HG03558 (cell line): ENCODE data around the gene ZNF462.
"Not testable (repeated sequence)": the region's sequence is repeated elsewhere in the genome, so short reads cannot be mapped to it uniquely, and the experiment has no call there.

Experiments used
- ATAC-seq: cut with Tn5 transposase; IDR thresholded peaks from one replicate; pipeline ENCODE4 v1.9.1; 2021; ENCODE audit warnings: moderate number of reproducible peaks; ENCODE audit not compliant: unreplicated experiment; ENCODE audit errors: extremely low read depth

The ZNF462 gene

DNA sequence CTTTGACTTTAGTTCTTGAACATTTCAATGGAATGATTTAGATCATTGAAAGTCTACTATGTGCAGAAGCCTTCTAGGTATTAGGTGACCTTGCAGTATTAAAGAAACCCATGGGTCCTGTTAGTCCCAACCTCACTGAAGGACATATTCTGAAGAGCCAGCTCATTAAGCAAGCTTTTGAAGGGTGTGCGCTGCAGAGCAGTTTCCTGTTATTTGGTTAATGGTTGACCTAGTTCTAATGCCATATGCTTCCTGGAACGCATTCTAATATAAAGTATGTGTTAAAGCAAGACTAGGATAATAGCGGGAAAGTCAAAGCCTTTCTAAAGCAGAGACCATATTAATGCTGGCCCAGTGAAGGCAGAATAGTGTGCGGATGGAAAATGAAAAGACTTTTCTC, 20.1 kb downstream of the ZNF462 start:
- no peak for ATAC-seq

DNA sequence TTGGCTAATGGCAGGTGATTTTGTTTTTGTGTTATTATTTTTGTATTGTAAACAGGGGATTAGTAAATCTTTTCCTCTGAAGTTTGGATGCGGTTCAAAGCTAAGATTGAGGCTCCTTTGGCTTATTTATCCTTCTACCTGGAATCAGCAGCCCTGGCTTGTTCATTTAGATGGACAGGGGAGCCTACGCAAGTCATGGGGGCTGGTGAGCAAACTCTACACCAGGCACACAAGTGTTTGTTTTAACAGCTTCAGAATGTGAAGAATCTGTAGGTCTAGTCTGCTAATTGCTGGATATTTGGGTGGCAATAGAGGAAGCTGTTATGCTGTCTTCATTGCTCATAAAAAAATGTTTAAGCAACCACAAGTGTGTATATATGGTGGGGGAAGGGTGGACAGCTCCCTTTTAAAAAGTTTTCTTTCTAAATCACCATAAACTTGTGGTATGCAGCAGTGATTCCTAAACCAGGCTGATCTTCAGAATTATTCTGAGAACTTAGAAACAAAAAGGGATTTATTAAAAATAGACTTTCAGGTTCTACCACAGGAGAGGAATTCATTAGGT, 20.7 kb downstream of the ZNF462 start:
- ATAC-seq, result no peak

DNA sequence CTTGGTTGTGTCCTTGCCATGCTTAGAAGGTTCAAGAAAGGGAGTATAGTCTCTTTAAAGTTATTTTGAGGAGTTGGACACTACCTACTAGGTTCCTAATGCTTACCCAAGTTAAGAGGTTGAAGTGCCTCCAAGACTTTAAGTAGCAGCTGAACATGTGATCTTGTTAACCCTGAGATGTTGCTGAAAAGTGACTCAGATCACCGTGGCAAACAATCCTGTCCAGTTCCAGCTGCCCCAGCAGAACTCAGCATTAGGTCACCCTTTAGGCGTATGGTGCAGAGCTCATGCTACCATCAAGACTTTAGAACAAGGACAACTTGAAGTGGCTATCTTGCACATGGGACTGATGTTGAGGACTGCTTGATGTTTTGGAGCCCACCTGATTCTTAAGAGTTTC, 22.5 kb downstream of the ZNF462 start:
- no peak for ATAC-seq

DNA sequence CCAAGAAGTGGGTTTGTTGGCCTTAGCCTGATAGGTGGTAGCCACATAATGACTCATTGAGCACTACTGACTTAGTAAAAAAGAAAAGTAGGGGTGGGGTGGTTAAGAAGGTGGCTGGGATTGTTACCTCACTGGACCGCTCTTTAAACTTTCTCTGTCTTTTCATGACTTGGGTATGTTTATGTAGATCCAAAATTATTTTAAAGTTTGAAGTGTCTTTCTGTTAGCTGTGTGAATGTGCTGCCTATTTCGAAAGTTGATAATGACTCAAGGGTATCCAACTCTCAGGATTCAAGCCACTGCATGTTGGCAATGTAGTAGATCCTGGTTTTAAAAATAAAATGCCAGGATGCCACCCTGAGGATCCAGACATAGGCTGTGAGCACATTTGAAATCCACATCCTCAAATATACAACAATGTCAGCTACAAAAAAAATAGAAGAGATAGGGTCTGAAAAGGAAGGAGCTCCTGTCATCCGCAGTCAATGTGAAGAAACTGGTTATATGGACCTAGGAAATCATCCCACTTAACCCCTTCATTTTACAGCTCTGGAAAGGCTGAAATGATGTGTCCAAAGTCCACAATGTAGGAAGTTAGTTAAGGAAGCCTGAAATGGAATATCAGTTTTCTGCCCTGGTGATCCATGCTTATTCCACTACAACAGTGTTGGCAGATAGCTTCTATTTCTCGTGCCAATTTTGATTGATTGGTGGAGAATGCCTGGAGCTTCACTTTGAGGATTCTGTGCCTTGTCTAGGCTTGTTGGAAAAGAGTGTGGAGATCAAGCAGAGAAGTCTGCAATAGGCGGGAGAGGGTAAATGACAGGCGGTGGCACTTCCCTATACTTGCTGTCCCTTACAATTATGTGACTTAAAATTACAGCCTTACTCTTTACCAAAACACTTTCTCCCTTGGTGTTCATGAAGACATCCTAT, 23.4 kb downstream of the ZNF462 start:
- ATAC-seq, result no peak

DNA sequence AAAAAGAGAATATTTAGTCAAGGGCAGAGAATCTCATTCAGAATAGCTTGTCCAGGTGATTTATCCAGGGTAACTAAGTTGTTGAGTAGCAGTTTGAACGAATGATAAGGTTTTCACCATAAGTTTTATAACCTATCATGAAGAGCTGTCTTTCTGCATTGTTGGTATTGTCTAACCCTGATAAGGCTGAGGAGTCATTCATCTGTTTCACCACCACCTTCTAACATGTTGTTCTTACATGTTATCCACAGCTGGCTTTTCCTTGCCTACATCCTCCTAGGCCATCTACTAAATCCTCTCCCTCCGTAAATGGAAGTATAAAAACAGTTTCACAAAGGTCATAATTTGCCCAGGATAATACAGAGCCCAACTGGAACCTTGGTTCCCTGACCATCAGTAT, 24.1 kb downstream of the ZNF462 start:
- no peak for ATAC-seq

DNA sequence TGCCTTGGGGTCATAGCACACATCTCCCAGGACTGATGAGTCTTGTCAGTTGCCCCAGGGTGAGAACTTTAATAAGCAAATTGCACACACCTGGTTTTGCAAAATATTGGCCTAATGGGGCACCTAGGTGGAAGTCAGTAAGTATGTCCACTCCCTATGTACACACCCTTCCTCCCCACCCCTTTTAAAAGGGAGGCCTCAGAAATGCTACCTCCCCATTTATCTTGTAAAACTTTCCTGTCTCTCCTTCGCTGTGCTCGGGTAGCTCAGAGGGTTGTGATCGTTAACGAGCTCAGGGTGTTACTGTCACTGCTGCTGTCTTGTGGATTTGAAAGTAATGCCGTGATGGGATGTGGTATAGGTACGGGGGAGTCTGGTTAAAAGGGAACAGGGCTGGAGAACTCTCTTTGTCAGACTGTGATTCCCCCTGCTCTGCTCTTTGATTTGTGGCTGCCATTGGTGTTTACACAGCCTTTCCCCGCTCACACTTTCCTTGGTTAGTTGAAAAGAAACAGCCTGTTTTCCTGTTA, 26.2 kb downstream of the ZNF462 start:
- ATAC-seq, result no peak

DNA sequence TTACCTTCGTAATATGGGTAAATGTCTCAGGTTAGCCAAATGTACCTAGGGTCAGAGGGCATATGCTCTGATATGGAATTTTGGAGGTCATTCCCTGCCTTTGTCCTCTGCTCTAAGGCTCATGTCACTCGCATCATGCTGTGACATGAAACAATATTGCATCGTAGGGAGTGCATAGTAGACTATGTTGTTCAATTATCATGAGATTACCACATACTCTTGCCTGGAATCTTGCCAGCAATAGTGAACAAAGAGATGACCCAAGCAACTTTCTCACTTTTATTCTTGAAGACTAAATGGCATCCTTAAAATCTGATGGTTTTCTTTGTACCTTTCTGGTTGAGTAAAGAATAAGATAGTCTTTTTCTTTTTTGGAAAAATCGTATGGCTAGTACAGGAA, 27.6 kb downstream of the ZNF462 start:
- ATAC-seq, result no peak

DNA sequence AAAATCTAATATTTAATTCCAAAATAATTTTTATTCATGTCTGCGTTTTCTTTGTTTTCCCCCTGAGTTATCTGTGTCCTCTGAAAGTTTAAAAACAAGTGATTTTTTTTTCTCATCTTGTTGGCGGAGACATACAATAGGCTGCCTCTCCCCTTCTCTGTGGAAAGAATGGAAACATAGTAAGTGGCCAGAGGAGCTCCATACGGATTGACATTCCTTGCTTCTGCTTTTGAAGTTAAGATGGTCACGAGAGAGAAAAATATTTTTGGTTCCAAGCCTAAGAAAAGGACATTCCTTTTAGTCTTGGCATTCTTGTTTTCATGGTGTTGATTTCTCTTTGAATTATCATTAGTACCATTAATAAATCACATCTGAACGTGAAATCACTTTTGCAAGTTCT, 28.3 kb downstream of the ZNF462 start:
- no peak for ATAC-seq

DNA sequence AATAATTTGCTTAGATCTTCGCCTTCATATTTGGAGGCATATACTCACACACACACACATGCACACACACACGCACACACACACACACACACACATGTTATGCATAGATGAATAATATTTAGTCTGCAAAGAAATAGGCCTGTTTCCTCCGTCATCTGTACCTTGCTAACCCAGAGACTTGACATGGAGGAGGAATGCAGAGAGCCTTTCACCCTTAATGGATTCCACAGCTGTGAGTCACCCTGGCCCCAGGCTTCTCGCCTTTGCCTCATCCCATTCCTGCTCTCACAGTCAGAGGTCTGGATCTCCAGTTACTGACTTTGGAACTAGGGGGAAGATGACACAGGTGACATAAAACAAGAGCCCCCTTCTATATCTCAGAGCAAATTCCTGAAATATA, 29.7 kb downstream of the ZNF462 start:
- ATAC-seq, result no peak

DNA sequence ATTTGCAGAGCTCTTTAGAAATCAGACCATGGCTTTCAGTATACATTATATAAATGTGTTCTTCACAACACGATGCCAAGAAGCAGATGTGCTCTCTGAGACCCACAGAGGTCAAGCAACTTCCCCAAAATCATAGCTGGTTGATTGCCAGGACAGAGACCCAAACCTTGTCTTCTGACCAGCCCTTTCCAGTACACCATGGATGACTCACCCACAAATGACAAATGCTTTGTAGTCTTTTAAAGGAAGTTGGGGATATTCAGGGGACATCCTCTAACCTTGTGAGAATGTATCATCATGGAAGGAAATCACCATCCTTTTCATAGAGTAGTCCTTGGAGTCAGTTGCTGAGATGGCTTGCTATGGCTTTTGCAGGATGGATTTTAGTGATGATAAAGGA, 30.1 kb downstream of the ZNF462 start:
- no peak for ATAC-seq

DNA sequence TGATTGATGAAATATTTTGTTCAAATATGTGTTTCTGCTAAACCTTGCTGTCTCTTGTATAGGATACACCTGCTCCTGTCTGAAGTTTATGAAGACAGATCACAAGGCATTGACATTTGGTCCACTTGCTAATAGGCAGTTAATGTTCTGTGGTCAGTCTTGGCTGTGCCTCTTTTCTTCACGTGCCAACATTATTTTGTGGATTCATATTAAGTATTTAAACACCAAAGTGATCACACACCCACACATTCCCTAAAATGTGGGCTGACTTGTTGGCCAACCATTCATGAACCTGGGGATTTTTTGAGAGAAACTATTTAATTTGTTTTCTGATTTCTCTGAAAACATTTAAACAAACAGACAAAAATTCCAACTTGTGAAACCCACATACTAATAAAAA, 33.7 kb downstream of the ZNF462 start:
- ATAC-seq, result no peak

DNA sequence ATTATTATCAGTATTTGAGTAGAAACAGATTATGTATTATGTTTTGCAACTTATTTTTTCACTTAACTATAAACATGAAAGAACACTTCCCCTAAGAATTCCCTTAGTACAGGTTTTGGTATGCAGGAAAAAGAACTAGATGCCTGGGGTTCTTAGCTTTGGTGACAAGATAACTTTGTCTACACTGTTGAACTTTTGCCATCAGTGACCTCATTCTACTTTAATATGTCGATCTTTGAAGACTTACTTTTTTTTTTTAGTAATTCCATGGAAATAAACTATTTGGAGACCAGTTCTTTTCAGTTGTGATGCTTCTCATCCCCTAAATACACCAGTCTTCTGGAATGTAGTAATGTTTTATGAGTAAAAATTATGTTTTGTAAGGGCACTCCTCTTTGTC, 34.3 kb downstream of the ZNF462 start:
- no peak for ATAC-seq

DNA sequence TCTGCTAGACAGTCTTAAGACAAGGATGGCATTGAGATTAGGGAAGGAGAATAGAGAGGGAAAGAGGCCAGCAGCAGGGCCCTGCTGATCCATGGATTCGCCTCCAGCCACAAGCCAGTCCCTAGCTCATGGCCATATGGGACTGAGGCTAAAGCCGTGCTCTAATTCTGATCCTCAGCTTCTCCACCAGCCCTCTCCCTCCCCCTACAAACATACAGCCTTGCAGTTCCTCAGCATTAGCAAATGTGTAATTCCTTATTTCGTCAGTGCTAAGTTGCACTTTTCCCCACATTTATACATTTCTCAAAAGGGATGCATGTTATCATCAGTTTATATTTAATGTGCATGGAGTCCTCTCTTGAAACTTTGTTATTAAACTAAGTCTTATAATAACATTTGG, 34.8 kb downstream of the ZNF462 start:
- ATAC-seq, result no peak

DNA sequence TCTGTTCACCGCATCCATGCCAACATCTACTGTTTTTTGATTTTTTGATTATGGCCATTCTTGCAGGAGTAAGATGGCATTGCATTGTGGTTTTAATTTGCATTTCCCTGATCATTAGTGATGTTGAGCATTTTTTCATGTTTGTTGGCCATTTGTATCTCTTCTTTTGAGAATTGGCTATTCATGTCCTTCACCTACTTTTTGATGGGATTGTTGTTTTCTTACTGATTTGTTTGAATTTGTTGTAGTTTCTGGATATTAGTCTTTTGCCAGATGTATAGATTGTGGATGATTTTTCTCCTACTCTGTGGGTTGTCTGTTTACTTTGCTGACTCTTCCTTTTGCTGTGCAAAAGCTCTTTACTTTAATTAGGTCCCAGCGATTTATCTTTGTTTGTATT, 37.6 kb downstream of the ZNF462 start:
- not testable (repeated sequence) for ATAC-seq

DNA sequence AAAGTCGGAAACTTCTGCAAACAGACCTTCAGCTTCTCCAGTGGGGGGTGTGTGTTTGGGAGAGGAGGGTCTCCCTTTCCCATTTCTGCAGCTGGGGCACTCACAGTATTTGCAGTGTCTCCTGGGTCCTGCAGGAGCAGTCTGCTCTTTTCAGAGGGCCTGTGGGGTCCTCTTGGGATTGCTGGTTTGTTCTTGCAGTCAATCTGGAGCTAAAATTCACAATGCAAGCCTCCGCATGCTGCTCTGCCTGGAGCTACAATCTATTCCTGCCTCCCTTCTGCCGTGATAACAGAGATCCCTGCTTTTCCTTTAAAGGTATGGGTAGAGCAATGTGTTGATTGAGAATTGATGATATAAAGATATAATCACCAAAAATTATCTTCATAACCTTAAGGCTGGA, 43.2 kb downstream of the ZNF462 start:
- ATAC-seq, result no peak

DNA sequence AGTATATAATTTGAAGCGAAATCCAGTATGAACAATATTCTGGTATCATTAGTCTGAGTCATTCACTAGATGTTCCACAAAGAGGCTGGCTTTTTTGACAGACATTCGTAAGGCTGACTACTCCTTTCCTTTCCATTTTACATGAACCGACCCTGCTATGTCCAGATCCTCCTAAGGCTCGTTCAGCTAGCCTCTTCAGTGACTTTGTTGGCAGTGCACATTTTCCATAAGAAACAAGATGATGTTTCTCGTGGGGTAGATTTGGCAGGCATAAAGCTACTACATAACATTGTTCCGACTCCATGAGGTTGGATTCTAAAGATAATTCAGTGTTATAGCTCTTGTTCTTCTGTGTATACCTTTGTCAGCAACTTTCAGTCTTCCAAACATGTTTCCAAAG, 49.0 kb downstream of the ZNF462 start:
- ATAC-seq, result no peak

DNA sequence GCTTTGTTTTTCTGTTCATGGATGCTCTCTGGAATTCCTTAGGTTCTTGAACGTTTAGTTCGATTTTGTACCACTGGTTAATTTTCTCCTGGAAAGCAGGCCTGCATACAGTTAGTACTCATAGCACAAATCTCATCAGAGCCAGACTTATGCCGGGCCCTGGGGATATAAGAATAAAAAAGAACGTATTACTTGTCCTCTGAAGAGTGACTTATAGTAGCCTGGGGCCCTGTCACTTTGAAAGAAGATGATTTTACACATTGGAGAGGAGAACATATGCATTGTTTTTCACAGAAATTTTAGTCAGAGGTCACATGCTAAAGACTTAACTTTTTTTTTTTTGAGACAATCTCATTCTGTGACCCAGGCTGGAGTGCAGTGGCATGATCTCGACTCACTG, 50.3 kb downstream of the ZNF462 start:
- ATAC-seq, result no peak

DNA sequence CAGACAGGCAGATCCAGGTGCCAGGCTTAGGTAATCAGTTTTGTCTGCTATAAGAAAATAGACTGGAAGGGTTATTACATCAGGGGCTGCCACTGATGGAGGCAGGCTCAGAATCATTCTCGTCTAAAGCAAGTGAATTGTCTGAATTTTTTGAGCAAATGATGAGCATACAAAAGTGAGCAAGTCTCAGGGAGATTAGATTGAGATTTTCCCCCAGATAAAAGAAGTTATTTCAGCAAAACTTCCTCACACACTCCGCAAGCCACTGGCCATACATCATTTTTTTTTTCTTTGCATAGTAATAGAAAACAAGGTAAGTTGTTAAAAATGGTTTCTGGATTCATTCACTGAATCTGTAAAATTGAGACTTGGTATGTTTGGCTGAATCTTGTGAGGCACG, 52.9 kb downstream of the ZNF462 start:
- ATAC-seq, result no peak

DNA sequence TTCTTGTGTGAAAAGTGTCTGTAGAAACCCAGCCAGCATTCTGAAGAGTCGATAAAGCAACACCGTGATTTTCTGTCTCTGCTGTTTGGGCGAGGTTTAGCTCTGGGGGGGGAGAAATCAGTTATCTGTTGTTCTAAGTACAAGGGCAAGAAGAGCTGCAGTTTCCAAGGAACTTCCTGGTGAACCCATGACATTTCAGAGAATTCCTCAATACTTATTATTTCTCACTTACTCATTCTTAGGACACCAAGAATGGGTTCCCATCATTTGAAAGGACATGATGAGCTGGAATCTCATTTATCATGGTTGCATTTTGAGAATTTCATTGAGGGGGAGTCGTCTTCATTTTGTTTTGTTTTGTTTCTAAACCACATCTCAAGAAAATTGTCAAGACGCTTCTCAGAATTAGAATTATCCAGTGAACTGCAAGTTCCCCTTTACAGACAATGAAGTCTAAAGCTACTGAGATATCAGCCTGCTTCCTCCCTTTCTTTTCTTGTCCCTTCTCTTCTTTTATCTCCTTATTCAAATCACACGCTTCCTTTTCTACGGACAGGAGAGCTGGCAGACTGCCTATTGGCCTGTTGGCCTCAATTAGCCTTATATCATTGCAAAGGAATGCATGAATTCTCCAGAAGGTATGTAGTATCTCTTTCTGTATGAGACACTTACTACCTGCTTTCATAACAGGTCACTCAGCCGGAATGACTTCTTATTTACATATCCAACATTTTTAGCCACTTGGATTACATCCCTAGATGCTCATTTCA, 53.7 kb downstream of the ZNF462 start:
- ATAC-seq, result no peak

DNA sequence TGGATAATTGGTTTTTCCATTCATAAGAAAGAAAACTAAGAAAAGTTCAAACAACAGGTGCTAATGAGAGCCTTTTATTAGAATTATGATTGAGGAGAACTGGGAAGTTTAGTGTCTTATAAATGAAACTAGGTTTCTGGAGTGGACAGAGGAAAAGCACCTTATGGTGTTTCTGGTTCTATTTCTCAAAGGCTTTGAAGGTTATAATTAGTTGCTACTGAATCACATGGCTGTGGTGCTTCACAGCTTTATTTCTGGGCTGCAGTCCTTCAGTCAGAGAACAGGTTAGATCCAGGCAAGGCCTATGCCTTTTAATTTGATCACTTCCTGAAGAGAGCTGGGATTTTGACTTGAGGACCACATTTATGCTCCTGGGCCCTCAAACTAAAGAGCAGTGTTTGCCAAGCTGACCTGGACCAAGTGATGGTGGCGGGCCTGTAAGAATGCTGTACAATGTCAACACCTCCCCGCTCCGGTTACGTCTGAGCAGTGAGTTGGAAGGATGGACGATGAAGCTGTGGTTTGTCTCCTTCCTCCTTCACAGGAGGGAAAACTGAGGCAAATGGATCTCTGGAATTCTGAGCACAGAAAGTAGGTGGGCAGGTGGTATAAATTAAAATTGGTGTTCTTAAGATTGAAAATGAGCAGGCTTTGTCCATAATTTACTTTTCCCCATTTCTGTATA, 56.0 kb downstream of the ZNF462 start:
- no peak for ATAC-seq
